ENCODE measurements around the gene ALAD. TPM values are rescaled to one million over a fixed set of nuclear protein-coding genes. Genes with fewer than 3 reads are reported as not detected.
"Not testable (repeated sequence)": the region's sequence is repeated elsewhere in the genome, so short reads cannot be mapped to it uniquely, and the experiment has no call there.

The ALAD gene
- total and polyA plus RNA-seq, 4 donors, result 40.2 to 258 (median 74.2) TPM

GRCh38 chr9:113368348-113368981 lies 32.6 kb downstream of the ALAD start:
- 77% methylated on average over 5 of the region's 5 CpGs for WGBS
- Histone ChIP-seq H3K4me1 (ENCODE audit: control insufficient read depth in 4 of 4, insufficient read depth in 4 of 4, low read length in 3 of 4) (peaks cover 4 to 42% (median 27%) of the 10 kb centered on the region in 4 donors), H3K9ac (ENCODE audit: low read depth in 1 of 2, low read length in 2 of 2) (no peak overlapping the region), H3K4me3 (ENCODE audit: low read depth in 1 of 3, low read length in 3 of 3) (no peak overlapping the region), H3K27ac (ENCODE audit: low read depth in 1 of 2, low read length in 2 of 2) (no peak overlapping the region), H3K9me3 (ENCODE audit: control insufficient read depth in 4 of 4, low read length in 3 of 4) (no peaks in the 10 kb centered on the region), H3K36me3 (ENCODE audit: control insufficient read depth in 4 of 4, insufficient read depth in 3 of 4, low read depth in 1 of 4, low read length in 3 of 4) (peaks cover 1 to 5% (median 3%) of the 10 kb centered on the region in 4 donors), H3K27me3 (ENCODE audit: control insufficient read depth in 4 of 4, insufficient read depth in 4 of 4, low read length in 3 of 4) (no peaks in the 10 kb centered on the region)
- DNase-seq (ENCODE audit: low spot score), result no peak
- TF ChIP-seq NR2F2 (IDR thresholded peaks at IDR 0.05), result no peak
- peak in 1 of 2 donors; percentile 3 for TF ChIP-seq HNF4A (conservative IDR thresholded peaks at IDR 0.05)

- not testable (repeated sequence) for H3K9me3 ChIP-seq (ENCODE audit: control insufficient read depth in 4 of 4, low read length in 3 of 4); H3K27ac ChIP-seq (ENCODE audit: low read depth in 1 of 2, low read length in 2 of 2); H3K4me3 ChIP-seq (ENCODE audit: low read depth in 1 of 3, low read length in 3 of 3); H3K27me3 ChIP-seq (ENCODE audit: control insufficient read depth in 4 of 4, insufficient read depth in 4 of 4, low read length in 3 of 4); DNase-seq (ENCODE audit: low spot score); H3K9ac ChIP-seq (ENCODE audit: low read depth in 1 of 2, low read length in 2 of 2); H3K36me3 ChIP-seq (ENCODE audit: control insufficient read depth in 4 of 4, insufficient read depth in 3 of 4, low read depth in 1 of 4, low read length in 3 of 4)
- peaks cover 4 to 24% (median 16%) of the 10 kb centered on the region in 4 donors for H3K4me1 ChIP-seq (ENCODE audit: control insufficient read depth in 4 of 4, insufficient read depth in 4 of 4, low read length in 3 of 4)
- WGBS, result 75% methylated on average over 3 of the region's 3 CpGs
These were observed 35.4 kb downstream of the ALAD start for GRCh38 chr9:113365652-113366051.

- H3K27ac ChIP-seq (ENCODE audit: low read depth in 1 of 2, low read length in 2 of 2), result no peak overlapping the region
- TF ChIP-seq MAX (IDR thresholded peaks at IDR 0.05) (no peak), FOXA1 (IDR thresholded peaks at IDR 0.05) (no peak), JUND (IDR thresholded peaks at IDR 0.05) (no peak), TAF1 (conservative IDR thresholded peaks at IDR 0.05) (no peak), RXRA (IDR thresholded peaks at IDR 0.05) (no peak), HNF4A (conservative IDR thresholded peaks at IDR 0.05) (no peak), GABPA (IDR thresholded peaks at IDR 0.05 in 1 of 2, conservative IDR thresholded peaks at IDR 0.05 in 1 of 2) (no peak), SP1 (IDR thresholded peaks at IDR 0.05) (no peak), NR2F2 (IDR thresholded peaks at IDR 0.05) (no peak), EGR1 (IDR thresholded peaks at IDR 0.05; ENCODE audit: low read depth in 2 of 2) (no peak), HNF4G (IDR thresholded peaks at IDR 0.05) (no peak), REST (IDR thresholded peaks at IDR 0.05) (no peak), RAD21 (IDR thresholded peaks at IDR 0.05) (no peak), YY1 (IDR thresholded peaks at IDR 0.05) (no peak), CTCF (IDR thresholded peaks at IDR 0.05; ENCODE audit: low read depth, low read length, missing input control) (no peak), ATF3 (IDR thresholded peaks at IDR 0.05) (no peak)
These were observed 36.1 kb downstream of the ALAD start for GRCh38 chr9:113364951-113365350.

More at GRCh38 chr9:113364951-113365350, 36.1 kb downstream of the ALAD start:
- Histone ChIP-seq H3K4me1 (ENCODE audit: control insufficient read depth in 4 of 4, insufficient read depth in 4 of 4, low read length in 3 of 4) (peaks cover 4 to 17% (median 12%) of the 10 kb centered on the region in 4 donors), H3K36me3 (ENCODE audit: control insufficient read depth in 4 of 4, insufficient read depth in 3 of 4, low read depth in 1 of 4, low read length in 3 of 4) (no peaks in the 10 kb centered on the region), H3K9ac (ENCODE audit: low read depth in 1 of 2, low read length in 2 of 2) (no peak overlapping the region), H3K27me3 (ENCODE audit: control insufficient read depth in 4 of 4, insufficient read depth in 4 of 4, low read length in 3 of 4) (no peaks in the 10 kb centered on the region), H3K4me3 (ENCODE audit: low read depth in 1 of 3, low read length in 3 of 3) (no peak overlapping the region), H3K9me3 (ENCODE audit: control insufficient read depth in 4 of 4, low read length in 3 of 4) (no peaks in the 10 kb centered on the region)
- WGBS, result 77% methylated on average over 1 of the region's 1 CpG
- DNase-seq (ENCODE audit: low spot score), result no peak
